IMR-90 (cell line): ENCODE data around the gene ABCD1.

Experiments
- BHLHE40 ChIP-seq: fragments of 150-350 bp; IDR thresholded peaks from 2 replicates; pipeline ENCODE4 v1.6.1; 2016; ENCODE audit warnings: mild to moderate bottlenecking, low read depth, low read length
- CHD1 ChIP-seq: IDR thresholded peaks from 2 replicates; pipeline ENCODE4 v1.6.1; 2012; ENCODE audit warnings: low read depth, low read length, improper control_type of control experiment
- CTCF ChIP-seq: conservative IDR thresholded peaks from 2 replicates; pipeline ENCODE4 v1.5.1; 2012; ENCODE audit warnings: mild to moderate bottlenecking, low read depth, low read length, improper control_type of control experiment
- ELK1 ChIP-seq: fragments of 150-350 bp; IDR thresholded peaks from 2 replicates; pipeline ENCODE4 v1.6.1; 2016; ENCODE audit warnings: low read depth, mild to moderate bottlenecking, low read length, moderate library complexity, borderline replicate concordance
- FOS ChIP-seq: fragments of 150-350 bp; IDR thresholded peaks from 2 replicates; pipeline ENCODE4 v1.6.1; 2016; ENCODE audit warnings: low read depth, low read length
- MAFK ChIP-seq: IDR thresholded peaks from 2 replicates; pipeline ENCODE4 v1.6.1; 2012; ENCODE audit warnings: low read depth, low read length, improper control_type of control experiment
- MAZ ChIP-seq: IDR thresholded peaks from 2 replicates; pipeline ENCODE4 v1.6.1; 2012; ENCODE audit warnings: low read depth, mild to moderate bottlenecking, low read length, improper control_type of control experiment, moderate library complexity, borderline replicate concordance
- MXI1 ChIP-seq: IDR thresholded peaks from 2 replicates; pipeline ENCODE4 v1.6.1; 2012; ENCODE audit warnings: low read depth, mild to moderate bottlenecking, low read length, moderate library complexity, borderline replicate concordance
- NFE2L2 ChIP-seq: fragments of 150-350 bp; IDR thresholded peaks from 2 replicates; pipeline ENCODE4 v1.6.1; 2016; ENCODE audit warnings: low read depth, mild to moderate bottlenecking, low read length
- POLR2A ChIP-seq: IDR thresholded peaks from 2 replicates; pipeline ENCODE4 v1.6.1; 2012; ENCODE audit warnings: mild to moderate bottlenecking, low read depth, low read length
- RFX5 ChIP-seq: IDR thresholded peaks from 2 replicates; pipeline ENCODE4 v1.8.0; 2012; ENCODE audit warnings: low read depth, mild to moderate bottlenecking, low read length, moderate library complexity
- USF2 ChIP-seq: fragments of 150-350 bp; IDR thresholded peaks from 2 replicates; pipeline ENCODE4 v1.6.1; 2017; ENCODE audit warnings: mild to moderate bottlenecking, antibody characterized with exemption, low read length, low read depth

- TF ChIP-seq CTCF: no peak
- no peak for TF ChIP-seq POLR2A
- TF ChIP-seq CHD1: no peak
- TF ChIP-seq RFX5: no peak
- no peak for TF ChIP-seq FOS
- no peak for TF ChIP-seq MAZ
- TF ChIP-seq MAFK: no peak
- no peak for TF ChIP-seq ELK1
- TF ChIP-seq MXI1: no peak
- no peak for TF ChIP-seq NFE2L2
- no peak for TF ChIP-seq BHLHE40
- no peak for TF ChIP-seq USF2
Measured at GRCh38 chrX:153702336-153703035, 22.2 kb upstream of the ABCD1 start.
